IMR-90 (cell line): Measurements from ENCODE around the gene ABHD6.

ENCODE experiments used
- CHD1 ChIP-seq: IDR thresholded peaks from 2 replicates; pipeline ENCODE4 v1.6.1; 2012; ENCODE audit warnings: low read depth, low read length, improper control_type of control experiment
- POLR2A ChIP-seq: IDR thresholded peaks from 2 replicates; pipeline ENCODE4 v1.6.1; 2012; ENCODE audit warnings: mild to moderate bottlenecking, low read depth, low read length
- RAD21 ChIP-seq: IDR thresholded peaks from 2 replicates; pipeline ENCODE4 v1.6.1; 2012; ENCODE audit warnings: low read length, improper control_type of control experiment
- TF ChIP-seq, protein P1 (sequence below): conservative IDR thresholded peaks from 2 replicates; pipeline ENCODE4 v1.5.1; 2012; ENCODE audit warnings: mild to moderate bottlenecking, low read depth, low read length, improper control_type of control experiment

DNA sequence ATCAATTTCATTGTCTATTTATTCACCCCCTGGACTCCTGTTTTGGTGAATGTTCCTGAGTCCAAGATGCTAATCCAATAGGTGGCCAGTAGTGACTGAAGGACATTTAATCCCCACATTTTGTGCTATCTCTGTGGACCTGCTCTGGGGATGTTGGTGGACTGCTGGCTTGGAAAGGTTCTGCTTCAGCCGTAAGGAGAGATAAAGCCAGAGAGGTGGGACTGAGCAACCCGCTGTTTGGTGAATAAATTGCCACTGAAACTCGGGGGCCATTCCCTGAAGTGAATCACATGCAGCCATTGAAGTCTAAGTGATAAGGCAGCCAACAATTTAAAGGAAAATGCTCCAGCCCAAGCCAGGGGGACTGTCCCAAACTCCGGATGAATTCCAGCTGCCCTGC is 1.6 kb upstream of the ABHD6 start:
- TF ChIP-seq POLR2A, result no peak
- TF ChIP-seq, protein P1, sequence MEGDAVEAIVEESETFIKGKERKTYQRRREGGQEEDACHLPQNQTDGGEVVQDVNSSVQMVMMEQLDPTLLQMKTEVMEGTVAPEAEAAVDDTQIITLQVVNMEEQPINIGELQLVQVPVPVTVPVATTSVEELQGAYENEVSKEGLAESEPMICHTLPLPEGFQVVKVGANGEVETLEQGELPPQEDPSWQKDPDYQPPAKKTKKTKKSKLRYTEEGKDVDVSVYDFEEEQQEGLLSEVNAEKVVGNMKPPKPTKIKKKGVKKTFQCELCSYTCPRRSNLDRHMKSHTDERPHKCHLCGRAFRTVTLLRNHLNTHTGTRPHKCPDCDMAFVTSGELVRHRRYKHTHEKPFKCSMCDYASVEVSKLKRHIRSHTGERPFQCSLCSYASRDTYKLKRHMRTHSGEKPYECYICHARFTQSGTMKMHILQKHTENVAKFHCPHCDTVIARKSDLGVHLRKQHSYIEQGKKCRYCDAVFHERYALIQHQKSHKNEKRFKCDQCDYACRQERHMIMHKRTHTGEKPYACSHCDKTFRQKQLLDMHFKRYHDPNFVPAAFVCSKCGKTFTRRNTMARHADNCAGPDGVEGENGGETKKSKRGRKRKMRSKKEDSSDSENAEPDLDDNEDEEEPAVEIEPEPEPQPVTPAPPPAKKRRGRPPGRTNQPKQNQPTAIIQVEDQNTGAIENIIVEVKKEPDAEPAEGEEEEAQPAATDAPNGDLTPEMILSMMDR, result no peak
- no peak for TF ChIP-seq RAD21
- TF ChIP-seq CHD1, result no peak
